ENCODE data around the gene B4GAT1. TPM values are rescaled to one million over a fixed set of nuclear protein-coding genes. Genes with fewer than 3 reads are reported as not detected.

The B4GAT1 gene
- polyA plus RNA-seq, 2 donors = 4.9 to 7.0 TPM

GRCh38 chr11:66337103-66337899 is 10.1 kb downstream of the B4GAT1 start:
- Histone ChIP-seq H3K4me3 (ENCODE audit: low read depth in 1 of 2, low read length in 2 of 2) (no peak overlapping the region), H3K36me3 (ENCODE audit: control insufficient read depth in 2 of 2, insufficient read depth in 2 of 2, low read length in 1 of 2) (peaks cover 0 to 49% of the 10 kb centered on the region in 2 donors), H3K9me3 (ENCODE audit: control insufficient read depth in 2 of 2, insufficient read depth in 1 of 2, low read depth in 1 of 2, low read length in 1 of 2) (no peaks in the 10 kb centered on the region), H3K4me1 (ENCODE audit: control insufficient read depth in 2 of 2, insufficient read depth in 2 of 2, low read length in 1 of 2) (peaks cover 8 to 47% of the 10 kb centered on the region in 2 donors), H3K27ac (ENCODE audit: low read depth in 2 of 2, low read length in 1 of 2) (peak overlapping the region; percentile 77 to 87), H3K27me3 (ENCODE audit: control insufficient read depth in 1 of 2, insufficient read depth in 2 of 2, low read length in 2 of 2) (no peaks in the 10 kb centered on the region)
- 37 to 46% methylated on average over 18 of the region's 18 CpGs for WGBS, 2 donors

GRCh38 chr11:66336234-66337102 is 11.0 kb downstream of the B4GAT1 start, which contains the start of gene RIN1:
Gene RIN1 (minus strand): TSS chr11:66336434. CDS start chr11:66336402, 32 bp downstream.
- 4 to 6% methylated on average over 22 of the region's 22 CpGs for WGBS, 2 donors
- H3K9me3 ChIP-seq (ENCODE audit: control insufficient read depth in 2 of 2, insufficient read depth in 1 of 2, low read depth in 1 of 2, low read length in 1 of 2) = no peaks in the 10 kb centered on the region
- peak within 1 kb of the TSS; percentile 87 to 88 for H3K27ac ChIP-seq (ENCODE audit: low read depth in 2 of 2, low read length in 1 of 2)
- H3K27me3 ChIP-seq (ENCODE audit: control insufficient read depth in 1 of 2, insufficient read depth in 2 of 2, low read length in 2 of 2) = no peaks in the 10 kb centered on the region
- peaks cover 8 to 47% of the 10 kb centered on the region in 2 donors for H3K4me1 ChIP-seq (ENCODE audit: control insufficient read depth in 2 of 2, insufficient read depth in 2 of 2, low read length in 1 of 2)
- peak within 1 kb of the TSS; percentile 63 to 66 for H3K4me3 ChIP-seq (ENCODE audit: low read depth in 1 of 2, low read length in 2 of 2)
- H3K36me3 ChIP-seq (ENCODE audit: control insufficient read depth in 2 of 2, insufficient read depth in 2 of 2, low read length in 1 of 2) = peaks cover 0 to 48% of the 10 kb centered on the region in 2 donors

GRCh38 chr11:66335531-66336233 is 11.7 kb downstream of the B4GAT1 start:
- peaks cover 8 to 47% of the 10 kb centered on the region in 2 donors for H3K4me1 ChIP-seq (ENCODE audit: control insufficient read depth in 2 of 2, insufficient read depth in 2 of 2, low read length in 1 of 2)
- H3K27ac ChIP-seq (ENCODE audit: low read depth in 2 of 2, low read length in 1 of 2) = peak overlapping the region; percentile 87 to 88
- H3K27me3 ChIP-seq (ENCODE audit: control insufficient read depth in 1 of 2, insufficient read depth in 2 of 2, low read length in 2 of 2) = no peaks in the 10 kb centered on the region
- peak overlapping the region; percentile 63 to 66 for H3K4me3 ChIP-seq (ENCODE audit: low read depth in 1 of 2, low read length in 2 of 2)
- peaks cover 0 to 40% of the 10 kb centered on the region in 2 donors for H3K36me3 ChIP-seq (ENCODE audit: control insufficient read depth in 2 of 2, insufficient read depth in 2 of 2, low read length in 1 of 2)
- 10% methylated on average over 35 of the region's 35 CpGs for WGBS, 2 donors
- H3K9me3 ChIP-seq (ENCODE audit: control insufficient read depth in 2 of 2, insufficient read depth in 1 of 2, low read depth in 1 of 2, low read length in 1 of 2) = no peaks in the 10 kb centered on the region

- WGBS, 2 donors = 51 to 63% methylated on average over 41 to 42 of the region's 42 CpGs
- Histone ChIP-seq H3K9me3 (ENCODE audit: control insufficient read depth in 2 of 2, insufficient read depth in 1 of 2, low read depth in 1 of 2, low read length in 1 of 2) (no peaks in the 10 kb centered on the region), H3K4me3 (ENCODE audit: low read depth in 1 of 2, low read length in 2 of 2) (peak overlapping the region; percentile 63 to 66), H3K4me1 (ENCODE audit: control insufficient read depth in 2 of 2, insufficient read depth in 2 of 2, low read length in 1 of 2) (peaks cover 8 to 47% of the 10 kb centered on the region in 2 donors), H3K36me3 (ENCODE audit: control insufficient read depth in 2 of 2, insufficient read depth in 2 of 2, low read length in 1 of 2) (peaks cover 0 to 31% of the 10 kb centered on the region in 2 donors), H3K27me3 (ENCODE audit: control insufficient read depth in 1 of 2, insufficient read depth in 2 of 2, low read length in 2 of 2) (no peaks in the 10 kb centered on the region), H3K27ac (ENCODE audit: low read depth in 2 of 2, low read length in 1 of 2) (peak overlapping the region in 1 of 2 donors; percentile 87)
These were observed 12.6 kb downstream of the B4GAT1 start for GRCh38 chr11:66334605-66335442.

- no peak overlapping the region for H3K27ac ChIP-seq (ENCODE audit: low read depth in 2 of 2, low read length in 1 of 2)
- peak overlapping the region; percentile 63 to 66 for H3K4me3 ChIP-seq (ENCODE audit: low read depth in 1 of 2, low read length in 2 of 2)
- H3K4me1 ChIP-seq (ENCODE audit: control insufficient read depth in 2 of 2, insufficient read depth in 2 of 2, low read length in 1 of 2) = peaks cover 8 to 42% of the 10 kb centered on the region in 2 donors
- H3K36me3 ChIP-seq (ENCODE audit: control insufficient read depth in 2 of 2, insufficient read depth in 2 of 2, low read length in 1 of 2) = peaks cover 0 to 29% of the 10 kb centered on the region in 2 donors
- WGBS, 2 donors = 59 to 71% methylated on average over 28 to 29 of the region's 29 CpGs
- no peaks in the 10 kb centered on the region for H3K9me3 ChIP-seq (ENCODE audit: control insufficient read depth in 2 of 2, insufficient read depth in 1 of 2, low read depth in 1 of 2, low read length in 1 of 2)
- no peaks in the 10 kb centered on the region for H3K27me3 ChIP-seq (ENCODE audit: control insufficient read depth in 1 of 2, insufficient read depth in 2 of 2, low read length in 2 of 2)
These were observed 13.4 kb downstream of the B4GAT1 start for GRCh38 chr11:66333896-66334604.

GRCh38 chr11:66333220-66333877 is 14.1 kb downstream of the B4GAT1 start:
- no peaks in the 10 kb centered on the region for H3K27me3 ChIP-seq (ENCODE audit: control insufficient read depth in 1 of 2, insufficient read depth in 2 of 2, low read length in 2 of 2)
- no peaks in the 10 kb centered on the region for H3K9me3 ChIP-seq (ENCODE audit: control insufficient read depth in 2 of 2, insufficient read depth in 1 of 2, low read depth in 1 of 2, low read length in 1 of 2)
- WGBS, 2 donors = 76 to 89% methylated on average over 19 of the region's 19 CpGs
- no peak overlapping the region for H3K4me3 ChIP-seq (ENCODE audit: low read depth in 1 of 2, low read length in 2 of 2)
- H3K36me3 ChIP-seq (ENCODE audit: control insufficient read depth in 2 of 2, insufficient read depth in 2 of 2, low read length in 1 of 2) = peaks cover 0 to 25% of the 10 kb centered on the region in 2 donors
- peaks cover 5 to 35% of the 10 kb centered on the region in 2 donors for H3K4me1 ChIP-seq (ENCODE audit: control insufficient read depth in 2 of 2, insufficient read depth in 2 of 2, low read length in 1 of 2)
- no peak overlapping the region for H3K27ac ChIP-seq (ENCODE audit: low read depth in 2 of 2, low read length in 1 of 2)

GRCh38 chr11:66332371-66333219 is 14.8 kb downstream of the B4GAT1 start:
- Histone ChIP-seq H3K4me3 (ENCODE audit: low read depth in 1 of 2, low read length in 2 of 2) (no peak overlapping the region), H3K36me3 (ENCODE audit: control insufficient read depth in 2 of 2, insufficient read depth in 2 of 2, low read length in 1 of 2) (peaks cover 0 to 23% of the 10 kb centered on the region in 2 donors), H3K4me1 (ENCODE audit: control insufficient read depth in 2 of 2, insufficient read depth in 2 of 2, low read length in 1 of 2) (peaks cover 5 to 38% of the 10 kb centered on the region in 2 donors), H3K27ac (ENCODE audit: low read depth in 2 of 2, low read length in 1 of 2) (no peak overlapping the region), H3K27me3 (ENCODE audit: control insufficient read depth in 1 of 2, insufficient read depth in 2 of 2, low read length in 2 of 2) (no peaks in the 10 kb centered on the region), H3K9me3 (ENCODE audit: control insufficient read depth in 2 of 2, insufficient read depth in 1 of 2, low read depth in 1 of 2, low read length in 1 of 2) (no peaks in the 10 kb centered on the region)
- 80 to 83% methylated on average over 18 of the region's 18 CpGs for WGBS, 2 donors

Data from esophagus (tissue), 2 donors.